Left hindlimb (tissue), 1 donor: Measurements from ENCODE around the gene RPUSD4.

ENCODE experiments used
- DNase-seq: peaks from one replicate; pipeline ENCODE4 v3.0.0-alpha.2; 2018

RPUSD4 gene

DNA sequence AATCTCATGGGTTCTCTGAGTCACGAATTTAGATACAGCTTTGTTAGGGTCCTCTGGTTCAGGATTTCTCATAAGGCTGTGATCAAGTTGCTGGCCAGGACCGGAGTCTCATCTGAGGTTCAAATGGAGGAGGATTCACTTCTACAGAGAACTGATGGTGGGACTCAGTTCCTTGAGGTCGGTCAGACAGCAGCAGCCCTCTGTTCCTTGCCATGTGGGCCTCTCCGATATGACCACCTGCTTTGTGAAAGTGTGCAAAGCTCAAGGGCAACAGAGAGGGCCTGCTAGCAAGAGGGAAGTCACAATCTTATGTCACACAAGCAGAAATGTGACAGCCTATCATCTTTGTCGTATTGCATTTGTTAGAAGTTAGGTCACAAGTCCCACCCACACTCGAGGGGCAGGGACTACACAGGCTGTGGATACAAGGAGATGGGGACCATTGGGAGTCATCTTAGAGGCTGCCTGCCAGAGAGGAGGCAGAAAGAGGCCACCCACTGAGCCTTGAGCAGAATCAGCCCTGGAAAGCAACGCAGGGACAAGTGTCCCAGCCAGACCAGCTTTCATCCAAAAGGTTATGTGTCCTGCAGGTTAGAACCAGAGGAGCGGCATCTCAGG lies 34.5 kb downstream of the RPUSD4 start:
- DNase-seq = no peak

DNA sequence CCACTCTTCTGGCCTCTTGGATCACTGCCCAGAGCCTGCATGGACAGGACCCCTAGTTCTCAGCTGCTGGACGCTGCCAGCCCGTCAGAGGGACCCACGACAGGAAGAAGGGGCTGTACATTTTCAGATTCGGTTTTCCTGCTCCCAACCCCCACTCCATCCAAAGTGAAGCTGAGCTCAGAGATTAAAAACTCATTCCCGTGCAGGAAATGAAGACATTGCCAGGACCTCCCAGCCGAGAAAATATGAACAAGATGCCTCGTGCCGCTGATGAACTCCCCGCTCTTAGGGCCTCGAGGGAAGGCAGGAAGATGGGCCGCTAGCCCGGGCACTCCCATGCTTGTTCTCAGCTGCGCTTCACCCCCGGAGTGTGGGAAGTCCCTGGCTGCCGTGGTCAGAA lies 36.1 kb downstream of the RPUSD4 start:
- peak; percentile 71 for DNase-seq

DNA sequence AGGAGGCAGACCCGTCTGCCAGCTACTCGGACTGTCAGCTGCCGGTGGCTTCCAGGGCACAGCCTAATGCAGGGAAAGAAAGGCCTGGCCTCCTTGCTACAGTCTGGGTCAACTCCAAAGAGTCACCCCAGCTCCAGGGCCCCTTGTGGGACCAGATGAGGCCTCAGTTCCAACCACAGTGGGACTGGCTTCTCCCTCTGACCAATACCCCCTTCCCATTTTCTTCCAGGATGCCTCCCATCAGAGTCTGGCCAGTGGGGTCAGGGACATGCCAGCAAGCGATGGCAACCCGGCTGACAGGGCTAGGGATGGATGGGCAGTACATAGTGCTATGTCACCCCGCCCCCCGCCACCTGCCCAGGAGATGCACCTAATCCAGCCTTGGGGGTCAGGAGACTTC lies 36.6 kb downstream of the RPUSD4 start:
- DNase-seq = no peak

DNA sequence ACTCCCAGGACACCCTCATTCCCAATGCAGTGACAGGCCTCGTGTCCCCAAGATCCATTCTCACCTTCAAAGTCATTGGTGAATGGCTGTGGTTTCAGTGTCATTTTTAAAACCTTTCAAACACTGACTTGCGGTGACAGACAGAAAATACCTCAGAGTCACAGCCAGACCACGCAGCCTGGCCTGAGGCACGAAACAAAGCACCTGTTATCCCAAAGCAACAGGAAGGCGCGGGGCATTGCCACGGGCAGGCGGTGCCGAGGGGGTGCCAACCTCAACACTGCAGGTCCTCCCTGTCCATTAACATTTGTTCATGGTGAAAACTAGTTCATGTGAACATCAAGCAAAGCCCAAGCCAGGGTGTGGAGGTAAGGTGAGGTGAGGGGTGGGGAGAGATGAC lies 38.2 kb downstream of the RPUSD4 start:
- no peak for DNase-seq

DNA sequence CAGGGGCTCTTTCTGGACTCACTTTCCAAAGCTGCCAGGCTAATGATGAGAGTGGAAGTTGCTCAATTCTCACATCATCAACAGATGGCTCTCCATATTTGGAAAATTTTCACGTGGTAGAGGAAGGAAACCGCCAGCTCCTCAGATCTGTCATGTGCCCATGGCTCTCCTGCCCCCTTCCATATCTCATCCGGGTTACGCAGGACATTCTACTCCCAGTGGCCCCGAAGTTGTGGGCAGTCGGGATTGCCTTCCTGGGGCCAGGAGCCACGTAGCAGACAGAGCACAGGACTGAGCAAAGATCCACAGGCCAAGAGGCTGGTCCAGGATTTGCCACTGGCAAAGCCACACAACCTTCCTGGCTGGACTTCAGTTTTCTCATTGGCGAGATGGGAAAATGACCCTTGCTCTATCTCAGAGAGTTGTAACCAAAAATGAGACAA lies 38.8 kb downstream of the RPUSD4 start:
- no peak for DNase-seq

DNA sequence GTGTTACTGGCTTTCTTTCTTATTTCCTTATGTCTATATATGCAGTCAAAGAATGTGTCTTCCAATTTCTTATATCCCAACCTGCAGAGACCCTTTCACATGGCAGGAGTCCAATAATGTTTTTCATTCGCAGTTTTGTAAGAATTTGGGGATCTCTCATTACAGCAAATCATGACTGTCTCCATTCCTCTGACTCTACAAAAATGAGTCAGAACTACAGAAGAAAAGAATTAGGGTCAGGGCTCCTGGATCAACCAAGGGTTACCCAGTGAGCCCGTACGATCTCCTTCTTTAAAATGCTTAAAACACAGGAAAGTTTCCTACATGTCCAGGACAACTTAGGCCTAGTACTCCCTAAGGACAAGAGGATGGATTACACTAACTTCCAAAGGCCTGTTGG lies 42.2 kb downstream of the RPUSD4 start:
- no peak for DNase-seq

DNA sequence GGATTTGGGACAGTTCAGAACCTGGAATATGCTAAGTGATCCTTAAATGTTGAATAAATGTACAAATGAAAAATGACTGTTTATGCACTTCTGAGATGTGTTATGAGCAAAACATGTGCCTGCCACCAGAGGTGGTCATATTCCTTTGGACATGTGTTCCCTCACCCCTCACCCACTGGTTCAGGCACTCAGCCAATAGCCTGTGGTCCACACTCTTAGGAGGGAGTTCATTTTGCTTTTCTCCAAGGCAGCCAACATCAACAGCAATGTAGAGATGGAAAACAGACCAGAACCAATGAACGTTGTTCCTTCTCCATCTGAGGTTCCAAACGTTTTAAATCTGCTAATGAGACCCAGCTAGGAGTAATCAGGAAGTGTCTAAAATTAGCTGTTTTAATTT lies 44.0 kb downstream of the RPUSD4 start:
- DNase-seq = peak; percentile 73

DNA sequence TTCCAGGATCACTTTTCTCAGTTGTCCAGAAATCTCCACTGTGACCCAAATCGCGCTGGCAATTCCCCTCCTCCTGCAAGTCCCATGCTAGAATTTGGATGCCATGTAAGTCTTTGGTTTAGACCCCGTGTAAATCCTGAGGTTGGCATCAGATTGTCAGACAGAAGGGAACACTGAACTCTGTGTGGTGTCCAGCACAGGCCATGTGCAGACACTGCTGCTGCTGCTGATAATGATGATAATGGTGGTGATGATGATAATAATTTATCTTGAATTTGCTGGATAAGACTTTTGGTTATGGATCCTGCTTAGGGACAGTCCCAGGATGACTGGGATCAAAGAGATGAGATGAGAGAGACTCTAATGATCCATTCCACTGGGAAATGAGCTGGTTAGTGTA lies 45.0 kb downstream of the RPUSD4 start:
- DNase-seq = no peak

DNA sequence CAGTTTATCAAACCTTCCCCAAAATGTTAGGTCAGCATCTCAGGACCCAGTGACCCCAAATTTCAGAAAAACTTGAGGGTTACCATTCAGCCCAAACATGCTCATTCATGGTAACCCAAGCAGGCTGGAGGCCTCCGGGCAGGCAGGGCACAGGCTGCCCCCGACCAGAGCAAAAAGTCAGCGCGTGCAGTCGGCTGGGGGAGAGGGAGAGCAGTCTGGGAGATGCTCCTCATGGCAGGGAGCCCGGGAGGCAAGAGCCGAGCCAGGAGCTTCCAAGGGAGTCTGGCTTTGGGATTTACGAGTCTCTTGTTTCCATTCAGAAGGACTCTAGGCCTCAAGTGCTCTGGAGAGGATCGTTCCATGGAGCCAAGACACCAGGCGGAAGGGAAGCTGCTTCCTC lies 45.7 kb downstream of the RPUSD4 start:
- DNase-seq = peak; percentile 56

DNA sequence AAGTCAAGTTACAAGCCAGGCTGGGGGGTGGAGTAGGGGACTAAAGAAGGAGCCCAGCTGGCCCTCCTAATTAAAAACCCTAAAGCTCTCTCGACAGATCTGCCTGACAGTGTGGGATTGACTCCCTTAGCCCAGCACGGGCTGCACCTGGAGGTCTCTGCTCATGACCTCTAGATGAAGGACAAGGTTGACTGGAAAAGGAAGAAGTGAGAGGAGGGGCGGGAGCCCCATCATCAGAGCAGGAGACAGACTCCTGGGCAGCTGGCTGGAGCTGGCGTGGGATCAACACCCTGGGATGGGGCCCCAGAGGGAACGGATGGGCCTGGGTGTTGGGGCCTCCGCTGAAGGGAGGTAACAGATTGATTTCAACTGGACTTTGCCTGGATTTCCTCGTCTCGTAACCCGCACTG lies 46.1 kb downstream of the RPUSD4 start:
- DNase-seq = no peak

DNA sequence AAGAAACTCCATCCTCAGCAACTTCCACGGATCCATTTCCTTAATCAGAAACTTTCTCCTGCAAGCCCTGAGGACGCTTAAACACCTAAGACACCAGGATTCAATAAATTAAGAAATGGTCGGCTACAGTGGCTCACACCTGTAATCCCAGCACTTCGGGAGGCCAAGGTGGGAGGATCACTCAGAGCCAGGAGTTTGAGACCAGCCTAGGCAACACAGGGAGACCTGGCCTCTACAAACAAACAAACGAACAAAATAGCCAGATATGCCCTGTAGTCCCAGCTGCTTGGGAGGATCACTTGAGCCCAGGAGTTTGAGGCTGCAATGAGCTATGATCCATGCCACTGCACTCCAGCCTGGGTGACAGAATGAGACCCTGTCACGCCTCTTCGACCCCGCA lies 46.7 kb downstream of the RPUSD4 start:
- DNase-seq = no peak

DNA sequence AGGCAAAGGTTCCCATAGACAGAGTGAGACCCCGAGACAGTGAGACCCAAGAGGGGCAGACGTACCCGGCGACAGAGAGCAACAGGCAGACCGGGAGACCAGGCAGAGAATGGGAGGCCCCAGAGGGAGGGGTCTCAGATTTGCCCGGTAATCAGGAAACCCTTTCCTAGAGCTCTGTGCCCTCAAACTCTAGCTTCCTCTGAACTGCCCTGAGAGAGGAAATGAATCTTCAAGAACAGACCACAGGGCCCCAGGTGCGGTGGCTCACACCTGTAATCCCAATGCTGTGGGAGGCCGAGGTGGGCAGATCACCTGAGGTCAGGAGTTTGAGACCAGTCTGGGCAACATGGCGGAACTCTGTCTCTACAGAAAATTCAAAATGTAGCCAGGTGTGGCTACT lies 47.7 kb downstream of the RPUSD4 start:
- DNase-seq = no peak

DNA sequence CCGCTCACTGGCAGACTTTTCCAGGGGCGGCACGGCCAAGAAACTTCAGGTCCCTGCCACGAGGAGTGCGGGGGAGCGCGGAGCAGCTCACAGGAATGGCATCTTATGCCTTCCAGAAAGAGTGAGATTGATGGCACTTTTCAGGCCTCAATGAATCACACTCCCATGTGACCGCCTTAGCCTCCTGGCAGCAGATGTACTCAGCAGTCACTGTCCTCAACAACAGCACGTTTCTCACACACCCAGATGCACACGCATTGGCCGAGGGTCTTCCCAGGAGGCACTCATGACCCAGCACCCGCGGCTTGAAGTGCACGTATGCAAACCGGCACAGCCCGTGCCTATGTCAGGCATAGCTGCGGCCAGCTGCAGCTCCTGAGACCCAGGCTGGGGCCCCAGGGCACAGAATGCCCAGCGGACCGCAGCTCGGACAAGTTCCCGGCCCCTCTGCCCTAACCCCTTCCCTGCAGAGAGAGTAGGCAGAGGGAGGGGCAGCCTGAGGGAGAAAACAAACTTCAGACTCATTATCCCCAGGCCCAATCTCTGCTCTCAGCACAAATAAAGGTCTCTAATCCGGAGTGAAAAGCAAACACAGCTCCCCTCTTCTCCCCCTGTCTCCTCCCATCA lies 48.3 kb downstream of the RPUSD4 start:
- DNase-seq = peak; percentile 71

DNA sequence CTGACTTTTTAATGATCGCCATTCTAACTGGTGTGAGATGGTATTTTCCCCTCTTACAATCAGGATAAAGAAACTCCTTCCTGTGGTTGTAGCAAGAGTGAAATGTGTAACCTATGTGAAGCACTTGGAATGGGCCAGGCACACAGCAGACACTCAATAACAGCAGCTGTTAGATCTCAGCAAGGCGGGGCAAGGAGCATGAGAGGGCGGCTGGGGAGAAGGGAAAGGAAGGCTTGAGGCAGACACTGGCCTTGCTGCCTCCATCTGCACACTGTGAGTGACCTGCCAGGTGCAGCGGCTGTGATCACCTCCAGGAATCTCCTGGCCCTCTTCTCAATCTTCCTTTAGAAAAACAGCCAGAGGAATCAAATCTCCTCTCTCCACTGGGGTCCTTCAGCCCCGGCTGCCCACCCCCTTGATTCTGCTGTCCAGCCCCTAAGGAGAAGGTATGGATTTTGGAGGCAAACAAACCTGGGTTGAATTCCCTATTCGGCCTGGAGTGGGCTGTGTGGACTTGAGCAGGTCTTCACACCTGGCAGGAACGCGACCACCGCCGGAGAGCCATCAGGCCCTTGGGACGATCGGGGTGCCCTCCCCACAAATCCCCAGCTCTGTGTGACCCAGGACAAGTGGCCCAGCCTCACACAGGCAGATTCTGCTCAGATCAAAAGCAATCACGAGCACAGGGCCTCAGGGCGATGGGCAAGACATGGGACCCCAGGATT lies 49.0 kb downstream of the RPUSD4 start:
- no peak for DNase-seq

DNA sequence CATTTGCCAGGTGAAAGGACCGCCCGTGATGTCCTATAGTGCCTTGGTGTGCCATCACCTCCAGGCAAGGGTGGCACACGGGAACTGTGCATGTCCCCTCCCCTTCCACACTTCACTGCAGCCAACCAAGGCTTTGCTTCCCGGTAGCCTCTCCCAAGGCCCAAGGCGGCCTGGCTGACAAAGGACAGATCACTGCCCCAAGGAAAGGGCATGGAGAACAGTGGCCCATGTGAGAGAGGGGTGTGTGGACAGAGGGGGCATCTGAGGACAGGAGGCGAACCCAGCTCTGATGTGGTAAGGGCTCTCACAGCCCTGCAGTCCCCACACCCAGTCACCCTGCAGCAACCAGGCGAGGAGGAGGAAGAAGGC lies 50.4 kb downstream of the RPUSD4 start:
- no peak for DNase-seq

DNA sequence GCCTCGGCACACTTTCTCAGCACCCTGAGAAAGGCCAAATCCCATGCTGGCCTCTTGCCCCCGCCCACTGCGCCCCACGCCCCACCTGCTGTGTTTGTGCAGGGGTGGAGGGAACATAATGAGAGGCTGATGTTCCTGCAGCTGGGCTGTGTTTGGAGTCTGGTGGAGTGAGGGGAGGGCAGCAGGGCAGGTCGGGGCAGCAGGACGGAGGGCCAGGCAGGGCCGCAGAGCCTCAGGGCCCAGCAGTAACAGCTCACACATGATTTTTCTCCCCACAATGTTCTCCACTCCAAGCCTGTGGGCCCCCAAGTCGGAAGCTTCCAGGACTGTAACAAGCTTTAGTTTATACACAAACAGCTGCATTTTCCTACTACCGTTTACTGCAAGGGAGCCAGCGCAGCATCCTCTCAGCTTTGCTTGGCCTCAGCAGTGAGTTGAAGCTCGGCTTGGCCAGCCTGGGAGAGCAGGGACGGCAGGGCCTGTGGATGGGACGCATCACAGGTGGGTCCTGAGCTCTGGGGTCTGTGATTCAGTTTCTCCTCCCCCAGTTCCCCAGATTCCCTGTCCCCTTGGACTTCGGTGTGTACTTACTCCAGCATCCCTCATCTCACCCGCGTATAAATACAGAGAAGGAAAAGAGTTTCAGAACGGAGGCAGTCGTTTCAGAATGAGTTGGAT lies 51.0 kb downstream of the RPUSD4 start:
- no peak for DNase-seq

DNA sequence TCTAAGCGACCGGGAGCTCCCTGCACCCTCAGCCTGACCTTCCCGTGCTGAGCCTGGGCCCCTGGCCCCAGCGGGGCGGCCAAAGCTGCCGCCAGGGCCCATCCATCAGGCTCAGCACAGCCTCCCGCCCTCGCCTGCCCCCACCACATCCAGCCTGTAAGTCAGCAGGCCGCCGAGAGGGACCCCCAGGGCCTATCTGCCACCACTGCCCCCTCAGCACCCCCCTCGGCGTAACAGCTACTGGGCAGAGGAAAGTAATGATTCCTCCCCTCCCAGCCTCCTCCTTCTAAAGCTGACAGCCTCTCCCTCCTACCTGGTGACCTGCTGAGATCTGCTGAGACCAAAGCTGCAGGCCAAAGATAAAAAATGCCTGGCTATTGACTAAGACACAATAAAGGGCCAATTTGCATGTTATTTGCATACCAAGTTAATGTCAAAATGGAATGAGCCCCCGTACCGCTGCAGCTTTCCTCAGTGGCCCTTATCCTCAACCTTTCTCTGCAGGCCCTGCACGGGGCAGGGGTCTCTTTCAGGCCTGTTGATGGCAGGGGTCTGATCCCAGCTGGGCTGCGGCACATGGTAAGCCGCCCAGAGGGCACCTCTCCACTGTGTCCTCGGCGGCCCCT lies 51.6 kb downstream of the RPUSD4 start:
- no peak for DNase-seq

DNA sequence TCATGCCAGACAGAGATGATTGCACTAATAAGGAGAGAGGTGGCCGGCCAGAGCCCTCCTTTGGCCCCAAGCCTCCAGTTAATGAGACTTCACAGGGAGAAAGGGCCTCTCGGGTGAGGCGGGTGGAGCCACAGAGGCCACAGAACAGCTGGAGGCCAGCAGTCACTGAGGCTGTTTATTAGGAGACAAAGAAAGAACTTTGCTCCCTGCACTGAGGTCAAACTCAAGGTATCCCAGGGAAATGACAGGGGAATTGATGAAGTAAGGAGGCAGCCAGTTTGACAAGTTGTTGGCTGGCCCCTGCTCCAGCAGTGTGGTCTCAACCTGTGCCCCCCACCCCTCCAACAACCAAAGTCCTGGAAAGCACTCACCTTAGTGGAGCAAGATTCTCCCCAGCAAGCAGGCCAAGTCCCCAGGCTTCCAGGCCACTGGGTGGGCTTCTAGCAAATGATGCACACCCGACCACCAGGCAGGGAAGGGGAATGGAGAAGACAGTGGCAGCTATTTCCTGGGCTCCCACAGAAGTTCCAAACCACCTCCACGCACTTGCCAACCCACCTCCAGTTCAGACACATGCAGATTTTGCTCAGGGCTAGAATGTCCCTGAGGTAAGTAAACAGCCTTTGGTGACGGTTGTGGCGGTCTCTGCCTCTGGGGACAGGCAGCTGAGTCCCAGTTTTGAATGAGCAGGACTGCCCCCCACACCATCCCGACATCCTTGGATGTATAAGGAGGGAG lies 53.2 kb downstream of the RPUSD4 start:
- DNase-seq = no peak

DNA sequence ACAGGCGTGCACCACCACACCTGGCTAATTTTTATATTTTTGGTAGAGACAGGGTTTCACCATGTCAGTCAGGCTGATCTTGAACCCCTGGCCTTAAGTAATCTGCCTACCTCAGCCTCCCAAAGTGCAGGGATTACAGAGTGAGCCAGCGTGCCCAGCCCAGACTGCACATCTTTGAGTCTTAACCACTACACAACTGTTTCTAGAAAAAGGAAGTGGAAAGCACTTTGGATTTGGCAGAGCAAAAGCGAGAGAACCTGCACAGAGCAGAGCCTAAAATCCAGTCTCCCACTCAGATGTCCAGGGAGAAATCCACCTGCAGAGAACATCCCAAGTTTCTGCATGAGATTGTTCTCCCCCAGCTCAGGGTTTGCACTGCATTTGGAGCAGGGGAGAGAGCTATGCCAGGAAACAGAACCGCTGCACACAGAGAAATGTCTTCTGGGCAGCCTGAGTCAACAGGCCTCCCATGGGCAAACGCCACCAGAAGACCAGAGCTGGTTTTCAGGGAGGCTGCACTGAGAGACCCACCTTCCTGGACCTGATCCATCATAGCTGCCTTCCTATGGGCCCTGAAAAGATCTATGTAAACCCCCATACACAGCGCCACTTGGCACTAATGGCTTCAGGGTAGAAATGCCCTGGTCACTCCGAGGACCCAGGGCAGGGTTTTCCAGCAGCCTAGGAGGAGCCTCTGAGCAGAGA lies 54.0 kb downstream of the RPUSD4 start:
- DNase-seq = no peak

DNA sequence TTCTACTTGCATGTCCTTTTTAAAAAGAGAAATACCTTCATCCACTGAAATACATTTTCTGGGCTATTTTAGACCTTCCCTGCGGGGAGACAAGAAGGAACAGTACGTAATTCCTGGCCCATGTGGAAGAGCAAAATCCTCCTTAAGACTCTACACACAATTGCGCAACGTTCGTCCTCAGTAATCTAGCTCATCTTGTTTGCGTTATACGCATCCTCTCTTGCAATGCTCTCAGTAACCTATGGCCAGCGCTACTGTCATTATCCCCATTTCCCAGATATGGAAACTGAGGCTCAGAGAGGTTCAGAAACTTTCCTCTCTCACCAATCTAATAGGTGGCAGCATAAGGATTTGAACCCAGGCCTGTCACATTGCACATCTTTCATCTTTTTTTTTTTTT lies 54.6 kb downstream of the RPUSD4 start:
- DNase-seq = no peak

DNA sequence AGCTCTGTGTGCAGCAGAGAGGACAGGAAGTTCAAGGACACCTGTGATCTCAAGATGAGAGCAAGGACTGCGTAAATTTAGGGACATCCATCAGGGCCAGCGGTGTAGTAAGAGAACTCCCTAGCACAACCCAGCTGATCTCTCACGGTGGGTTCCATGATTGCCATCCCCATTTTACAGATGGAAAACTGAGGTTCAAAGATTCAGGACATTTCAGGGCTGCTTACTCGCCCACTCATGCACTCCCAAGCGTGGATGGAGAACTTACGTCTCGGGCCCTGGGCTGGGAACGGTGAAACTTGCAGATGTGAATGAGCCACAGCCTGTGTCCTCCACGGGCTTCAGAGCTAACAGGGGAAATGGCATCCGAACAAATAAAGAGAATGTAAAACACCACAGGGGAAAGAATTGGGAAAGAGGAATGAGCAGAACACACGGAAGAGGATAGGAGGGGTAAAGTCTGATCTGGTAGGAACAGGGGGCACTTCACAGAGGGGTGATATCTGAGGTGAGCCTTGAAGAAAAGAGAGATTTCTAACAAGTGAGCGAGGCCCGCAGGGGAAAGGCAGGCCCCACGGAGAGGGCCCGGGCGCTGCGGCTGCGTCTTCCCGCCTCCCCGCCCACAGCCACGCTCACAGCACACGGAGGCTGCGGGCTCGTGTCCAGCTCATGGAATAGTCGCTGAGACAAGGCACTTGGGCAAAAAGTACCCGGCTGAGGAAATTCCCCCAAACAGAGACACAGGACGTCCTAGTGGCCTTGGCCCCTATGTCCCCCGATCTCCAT lies 55.9 kb downstream of the RPUSD4 start:
- no peak for DNase-seq
